Stomach (tissue), 4 donors: ENCODE data around the gene KCNJ18.
"Not testable (repeated sequence)": the region's sequence is repeated elsewhere in the genome, so short reads cannot be mapped to it uniquely, and the experiment has no call there.

Experiments used
- CTCF ChIP-seq, 7 experiments: fragments of 450-650 bp in 4 of 7; fragments of 200-600 bp in 3 of 7; sonication (generic) in 3 of 7; IDR thresholded peaks; one replicate each; pipeline ENCODE4 v1.5.1; 2016 to 2019; ENCODE audit warnings: antibody characterized with exemption in 7 of 7, control low read depth in 2 of 7, mild to moderate bottlenecking in 1 of 7
- POLR2A ChIP-seq, 4 donors: fragments of 450-650 bp; IDR thresholded peaks; one replicate each; pipeline ENCODE4 v1.6.1; 2016; ENCODE audit warnings: antibody characterized with exemption in 4 of 4, control low read depth in 2 of 4, mild to moderate bottlenecking in 1 of 4, moderate library complexity in 1 of 4

- not testable (repeated sequence) for TF ChIP-seq CTCF, POLR2A (IDR thresholded peaks at IDR 0.05)
Measured at GRCh38 chr17:21738877-21739474, 46.7 kb downstream of the KCNJ18 start.
